Activated naive CD4-positive, alpha-beta T cell treated with anti-CD3 and anti-CD28 coated beads, Interleukin-2, amount 50 U/mL, for 24 hours (primary cell): ENCODE results near the gene WNT7B.

Experiments
- H3K27ac Mint-ChIP-seq: one replicate; pipeline ENCODE4 v1.8.0; 2021; ENCODE audit warnings: mild to moderate bottlenecking, mixed read lengths
- H3K27me3 Mint-ChIP-seq: one replicate; pipeline ENCODE4 v1.8.0; 2021; ENCODE audit warnings: mixed read lengths
- H3K36me3 Mint-ChIP-seq: one replicate; pipeline ENCODE4 v1.8.0; 2021; ENCODE audit warnings: mixed read lengths
- H3K4me1 Mint-ChIP-seq: one replicate; pipeline ENCODE4 v1.8.0; 2021; ENCODE audit warnings: mixed read lengths
- H3K4me3 Mint-ChIP-seq: one replicate; pipeline ENCODE4 v1.8.0; 2021; ENCODE audit warnings: mild to moderate bottlenecking, mixed read lengths
- H3K9me3 Mint-ChIP-seq: one replicate; pipeline ENCODE4 v1.8.0; 2021; ENCODE audit warnings: mixed read lengths

Gene WNT7B

GRCh38 chr22:46001426-46002106 is 24.6 kb upstream of the WNT7B start:
- Mint-ChIP-seq H3K36me3 (no peaks in the 10 kb centered on the region), H3K27me3 (no peaks in the 10 kb centered on the region), H3K9me3 (no peaks in the 10 kb centered on the region), H3K4me1 (peaks cover 11% of the 10 kb centered on the region), H3K27ac (no peak overlapping the region), H3K4me3 (no peak overlapping the region)

- H3K36me3 Mint-ChIP-seq, result no peaks in the 10 kb centered on the region
- H3K9me3 Mint-ChIP-seq, result no peaks in the 10 kb centered on the region
- no peak overlapping the region for H3K4me3 Mint-ChIP-seq
- peaks cover 8% of the 10 kb centered on the region for H3K4me1 Mint-ChIP-seq
- no peaks in the 10 kb centered on the region for H3K27me3 Mint-ChIP-seq
- H3K27ac Mint-ChIP-seq, result no peak overlapping the region
Observed at GRCh38 chr22:46001046-46001425, 24.1 kb upstream of the WNT7B start.

- Mint-ChIP-seq H3K36me3 (no peaks in the 10 kb centered on the region), H3K4me3 (no peak overlapping the region), H3K4me1 (peaks cover 7% of the 10 kb centered on the region), H3K27me3 (no peaks in the 10 kb centered on the region), H3K27ac (no peak overlapping the region), H3K9me3 (no peaks in the 10 kb centered on the region)
Observed at GRCh38 chr22:46000081-46001027, 23.4 kb upstream of the WNT7B start.

- H3K4me1 Mint-ChIP-seq, result peaks cover 5% of the 10 kb centered on the region
- no peaks in the 10 kb centered on the region for H3K27me3 Mint-ChIP-seq
- no peak overlapping the region for H3K27ac Mint-ChIP-seq
- H3K9me3 Mint-ChIP-seq, result no peaks in the 10 kb centered on the region
- no peaks in the 10 kb centered on the region for H3K36me3 Mint-ChIP-seq
- no peak overlapping the region for H3K4me3 Mint-ChIP-seq
Observed at GRCh38 chr22:45999379-45999971, 22.5 kb upstream of the WNT7B start.

GRCh38 chr22:45998638-45999378 is 21.8 kb upstream of the WNT7B start:
- Mint-ChIP-seq H3K27me3 (no peaks in the 10 kb centered on the region), H3K9me3 (no peaks in the 10 kb centered on the region), H3K4me1 (no peaks in the 10 kb centered on the region), H3K36me3 (no peaks in the 10 kb centered on the region), H3K4me3 (no peak overlapping the region), H3K27ac (no peak overlapping the region)

- H3K9me3 Mint-ChIP-seq, result no peaks in the 10 kb centered on the region
- H3K27me3 Mint-ChIP-seq, result no peaks in the 10 kb centered on the region
- H3K36me3 Mint-ChIP-seq, result no peaks in the 10 kb centered on the region
- no peaks in the 10 kb centered on the region for H3K4me1 Mint-ChIP-seq
- no peak overlapping the region for H3K4me3 Mint-ChIP-seq
- H3K27ac Mint-ChIP-seq, result no peak overlapping the region
Observed at GRCh38 chr22:45997777-45998637, 21.0 kb upstream of the WNT7B start.

GRCh38 chr22:45997077-45997776 is 20.3 kb upstream of the WNT7B start:
- H3K27ac Mint-ChIP-seq, result no peak overlapping the region
- H3K27me3 Mint-ChIP-seq, result no peaks in the 10 kb centered on the region
- H3K4me3 Mint-ChIP-seq, result no peak overlapping the region

GRCh38 chr22:45996241-45997076 is 19.5 kb upstream of the WNT7B start:
- Mint-ChIP-seq H3K4me3 (no peak overlapping the region), H3K36me3 (no peaks in the 10 kb centered on the region), H3K9me3 (no peaks in the 10 kb centered on the region), H3K27me3 (no peaks in the 10 kb centered on the region), H3K4me1 (no peaks in the 10 kb centered on the region), H3K27ac (no peak overlapping the region)

More at GRCh38 chr22:45997077-45997776, 20.3 kb upstream of the WNT7B start:
- H3K9me3 Mint-ChIP-seq, result no peaks in the 10 kb centered on the region
- H3K36me3 Mint-ChIP-seq, result no peaks in the 10 kb centered on the region
- H3K4me1 Mint-ChIP-seq, result no peaks in the 10 kb centered on the region

- Mint-ChIP-seq H3K36me3 (no peaks in the 10 kb centered on the region), H3K27me3 (no peaks in the 10 kb centered on the region), H3K27ac (no peak overlapping the region), H3K9me3 (no peaks in the 10 kb centered on the region), H3K4me3 (no peak overlapping the region), H3K4me1 (no peaks in the 10 kb centered on the region)
Observed at GRCh38 chr22:45995405-45996101, 18.6 kb upstream of the WNT7B start.

- Mint-ChIP-seq H3K4me1 (no peaks in the 10 kb centered on the region), H3K27ac (no peak overlapping the region), H3K36me3 (no peaks in the 10 kb centered on the region), H3K27me3 (no peaks in the 10 kb centered on the region), H3K9me3 (no peaks in the 10 kb centered on the region), H3K4me3 (no peak overlapping the region)
Observed at GRCh38 chr22:45994491-45995404, 17.8 kb upstream of the WNT7B start.

- Mint-ChIP-seq H3K9me3 (no peaks in the 10 kb centered on the region), H3K36me3 (no peaks in the 10 kb centered on the region), H3K27ac (no peak overlapping the region), H3K27me3 (no peaks in the 10 kb centered on the region), H3K4me1 (no peaks in the 10 kb centered on the region), H3K4me3 (no peak overlapping the region)
Observed at GRCh38 chr22:45993841-45994240, 16.9 kb upstream of the WNT7B start.

GRCh38 chr22:45993143-45993692 is 16.3 kb upstream of the WNT7B start:
- H3K9me3 Mint-ChIP-seq, result no peaks in the 10 kb centered on the region
- no peaks in the 10 kb centered on the region for H3K4me1 Mint-ChIP-seq
- no peak overlapping the region for H3K4me3 Mint-ChIP-seq
- no peaks in the 10 kb centered on the region for H3K27me3 Mint-ChIP-seq
- no peak overlapping the region for H3K27ac Mint-ChIP-seq
- no peaks in the 10 kb centered on the region for H3K36me3 Mint-ChIP-seq
